ENCODE measurements around the gene MALT1. TPM values are rescaled to one million over a fixed set of nuclear protein-coding genes. Genes with fewer than 3 reads are reported as not detected.
"Not testable (repeated sequence)": the region's sequence is repeated elsewhere in the genome, so short reads cannot be mapped to it uniquely, and the experiment has no call there.

MALT1 gene
- total RNA-seq, 4 donors from 2014 or later, result 40.1 to 48.9 (median 44.4) TPM

- 96 to 98% methylated on average over 2 of the region's 2 CpGs for WGBS, 2 donors
- DNase-seq (ENCODE audit: low spot score in 2 of 2), result no peak
- no peak overlapping the region for H3K4me3 ChIP-seq (ENCODE audit: low read depth, poor library complexity, severe bottlenecking)
- intact Hi-C loops (cut with DNase I; ENCODE audit: low total_unique reads), result no loop called here
- no peak for TF ChIP-seq POLR2A (IDR thresholded peaks at IDR 0.05)
- no peak for TF ChIP-seq CTCF (IDR thresholded peaks at IDR 0.05)
Measured at GRCh38 chr18:58639237-58639636, 32.0 kb upstream of the MALT1 start.

GRCh38 chr18:58639751-58640427, 31.4 kb upstream of the MALT1 start:
- intact Hi-C loops (cut with DNase I; ENCODE audit: low total_unique reads), result no loop called here
- TF ChIP-seq CTCF (IDR thresholded peaks at IDR 0.05), result no peak
- TF ChIP-seq POLR2A (IDR thresholded peaks at IDR 0.05), result no peak
- WGBS, 2 donors, result 39 to 50% methylated on average over 5 of the region's 5 CpGs
- no peak overlapping the region for H3K4me3 ChIP-seq (ENCODE audit: low read depth, poor library complexity, severe bottlenecking)
- DNase-seq (ENCODE audit: low spot score in 2 of 2), result no peak

GRCh38 chr18:58640428-58640805, 30.8 kb upstream of the MALT1 start:
- DNase-seq (ENCODE audit: low spot score in 2 of 2), result no peak
- no peak overlapping the region for H3K4me3 ChIP-seq (ENCODE audit: low read depth, poor library complexity, severe bottlenecking)
- TF ChIP-seq POLR2A (IDR thresholded peaks at IDR 0.05) (no peak), CTCF (IDR thresholded peaks at IDR 0.05) (no peak)
- WGBS, 2 donors, result 54 to 58% methylated on average over 4 of the region's 4 CpGs
- intact Hi-C loops (cut with DNase I; ENCODE audit: low total_unique reads), result no loop called here

GRCh38 chr18:58640891-58641610, 30.2 kb upstream of the MALT1 start:
- no peak for DNase-seq (ENCODE audit: low spot score in 2 of 2)
- 74 to 77% methylated on average over 7 of the region's 7 CpGs for WGBS, 2 donors
- intact Hi-C loops (cut with DNase I; ENCODE audit: low total_unique reads), result no loop called here
- no peak overlapping the region for H3K4me3 ChIP-seq (ENCODE audit: low read depth, poor library complexity, severe bottlenecking)
- TF ChIP-seq CTCF (IDR thresholded peaks at IDR 0.05) (no peak), POLR2A (IDR thresholded peaks at IDR 0.05) (no peak)

- H3K4me3 ChIP-seq (ENCODE audit: low read depth, poor library complexity, severe bottlenecking); DNase-seq (ENCODE audit: low spot score in 2 of 2); intact Hi-C loops (cut with DNase I; ENCODE audit: low total_unique reads): not testable (repeated sequence)
- 81 to 87% methylated on average over 6 of the region's 6 CpGs for WGBS, 2 donors
Measured at GRCh38 chr18:58643557-58643956, 27.7 kb upstream of the MALT1 start.

- TF ChIP-seq CTCF (IDR thresholded peaks at IDR 0.05) (no peak), POLR2A (IDR thresholded peaks at IDR 0.05) (no peak)
- H3K4me3 ChIP-seq (ENCODE audit: low read depth, poor library complexity, severe bottlenecking), result no peak overlapping the region
- intact Hi-C loops (cut with DNase I; ENCODE audit: low total_unique reads), result no loop called here
- no peak for DNase-seq (ENCODE audit: low spot score in 2 of 2)
- 74 to 83% methylated on average over 5 of the region's 5 CpGs for WGBS, 2 donors
Measured at GRCh38 chr18:58645398-58645797, 25.9 kb upstream of the MALT1 start.

Measured in lower leg skin (tissue), 4 donors.